Measurements from ENCODE around the gene HES5.

The HES5 gene

DNA sequence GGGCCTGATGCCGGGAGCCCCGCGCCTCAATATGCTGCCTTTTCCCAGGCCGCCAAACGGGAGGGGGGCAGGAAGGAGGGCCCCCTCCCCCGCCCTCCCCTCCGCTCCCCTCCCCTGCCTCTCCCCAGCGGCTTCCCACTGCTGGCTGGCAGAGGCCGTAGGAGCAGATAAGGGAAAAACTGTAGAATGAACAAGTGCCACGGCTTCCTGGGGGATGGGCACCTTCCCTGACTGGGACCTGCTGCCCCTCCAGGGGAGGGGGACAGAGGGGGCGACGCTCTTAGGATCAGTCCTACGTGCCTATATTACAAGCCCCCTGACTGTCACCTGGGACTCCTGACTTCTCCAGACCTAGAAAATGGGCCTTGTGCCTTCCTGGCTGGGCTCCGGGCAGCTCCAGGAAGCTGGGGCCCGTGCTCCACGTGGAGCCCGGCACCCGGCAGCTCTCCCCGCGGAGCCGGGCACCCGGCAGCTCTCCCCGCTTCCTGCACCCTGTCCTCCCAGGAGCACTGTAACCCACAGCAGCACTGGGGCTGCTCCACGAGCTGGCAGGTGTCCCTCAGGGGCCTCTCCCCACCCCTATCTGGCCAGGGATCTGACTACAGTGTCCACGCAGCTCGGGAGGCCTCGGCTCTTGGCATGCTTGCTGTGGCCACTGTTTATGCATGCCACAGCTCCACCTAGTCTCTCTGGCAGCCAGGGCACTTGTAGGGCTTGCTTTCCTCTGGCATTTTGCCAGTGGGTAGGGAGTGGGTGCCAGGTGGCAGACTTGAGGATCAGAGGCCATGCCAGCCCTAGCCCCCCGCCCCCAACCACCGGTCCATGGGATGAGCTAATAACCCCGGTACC, 674 bp upstream of the HES5 start:
- no peak for DNase-seq (ENCODE audit: low spot score)

DNA sequence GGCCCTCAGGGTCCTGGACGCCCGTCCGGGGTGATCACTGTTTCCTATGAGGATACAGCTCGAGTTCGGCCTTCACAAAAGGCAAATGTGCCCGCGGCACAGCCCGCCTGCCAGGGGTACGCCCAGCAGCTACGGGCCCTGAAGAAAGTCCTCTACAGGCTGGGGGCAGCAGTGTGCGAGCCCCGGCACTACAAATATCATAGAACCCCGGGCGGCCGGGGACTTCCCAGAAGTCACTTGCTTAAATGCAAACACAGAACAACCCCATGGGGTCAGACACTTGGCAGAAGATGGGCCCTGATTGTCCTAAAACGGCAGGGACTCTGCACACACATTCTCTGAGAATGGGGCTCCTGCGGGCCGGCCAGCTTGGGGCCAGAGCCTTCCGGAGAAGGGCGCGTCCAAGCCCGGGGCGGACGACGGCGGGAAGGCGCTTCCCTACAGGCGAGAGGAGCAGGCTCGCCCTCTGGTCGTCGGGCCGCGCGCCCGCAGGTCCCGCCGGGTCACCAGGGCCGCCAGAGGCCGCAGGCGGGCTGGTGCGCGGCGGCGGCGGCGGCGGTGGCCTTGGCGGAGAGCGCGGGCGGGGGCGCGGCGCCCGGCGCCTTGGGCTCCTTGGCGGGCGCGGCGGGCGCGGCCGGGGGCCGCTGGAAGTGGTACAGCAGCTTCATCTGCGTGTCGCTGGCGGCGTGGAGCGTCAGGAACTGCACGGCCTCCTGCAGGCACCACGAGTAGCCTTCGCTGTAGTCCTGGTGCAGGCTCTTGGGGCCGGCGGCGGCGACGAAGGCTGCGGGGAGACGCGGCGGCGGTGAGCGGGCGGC, 888 bp downstream of the HES5 start:
- DNase-seq (ENCODE audit: low spot score) = no peak

GRCh38 chr1:2528611-2528965, 1.5 kb downstream of the HES5 start:
- DNase-seq (ENCODE audit: low spot score) = no peak

DNA sequence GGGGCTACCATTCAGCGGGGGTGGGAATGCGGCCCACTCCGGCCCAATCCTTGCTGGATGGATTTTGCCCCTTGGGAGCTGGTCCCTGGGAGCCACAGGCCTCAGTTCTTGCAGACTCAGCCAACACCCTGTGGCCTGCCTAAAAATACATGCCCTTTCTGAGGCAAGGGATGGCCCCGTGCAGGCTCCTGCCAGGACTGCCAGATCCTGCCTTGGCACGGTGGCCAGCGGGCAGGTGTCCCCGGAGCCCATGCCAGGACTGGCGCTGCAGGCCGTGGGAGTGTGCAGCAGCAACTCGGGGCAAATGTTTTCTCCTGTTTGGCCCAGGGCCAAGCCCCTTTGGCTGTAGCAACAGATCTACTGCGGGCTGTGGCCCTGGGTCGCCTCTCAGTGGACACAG, 2.0 kb downstream of the HES5 start:
- no peak for DNase-seq (ENCODE audit: low spot score)

DNA sequence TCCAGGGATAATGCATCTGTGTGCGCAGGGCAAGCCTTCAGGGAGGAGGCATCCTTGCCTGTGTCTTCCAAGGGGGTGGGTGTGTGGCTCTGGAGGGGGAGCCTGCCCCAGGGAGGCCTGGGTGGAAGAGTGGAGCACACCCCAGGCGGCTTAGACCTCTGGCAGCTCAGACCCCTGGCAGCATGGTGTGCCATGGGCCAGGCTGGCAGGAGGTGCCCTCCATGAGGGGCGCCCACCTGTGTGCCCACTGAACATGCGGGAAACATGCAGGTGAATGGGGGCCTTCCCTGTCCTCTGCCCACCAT, 2.6 kb downstream of the HES5 start:
- DNase-seq (ENCODE audit: low spot score) = no peak

GRCh38 chr1:2526824-2527555, 3.1 kb downstream of the HES5 start:
- DNase-seq (ENCODE audit: low spot score) = peak; percentile 83

- peak; percentile 95 for DNase-seq (ENCODE audit: low spot score)
Observed at GRCh38 chr1:2525920-2526823, 3.9 kb downstream of the HES5 start, which contains the start of gene PANK4. TSS of gene PANK4 (minus strand) at chr1:2526596. CDS start at chr1:2526587, 9 bp downstream.

GRCh38 chr1:2525572-2525919, 4.5 kb downstream of the HES5 start:
- no peak for DNase-seq (ENCODE audit: low spot score)

DNA sequence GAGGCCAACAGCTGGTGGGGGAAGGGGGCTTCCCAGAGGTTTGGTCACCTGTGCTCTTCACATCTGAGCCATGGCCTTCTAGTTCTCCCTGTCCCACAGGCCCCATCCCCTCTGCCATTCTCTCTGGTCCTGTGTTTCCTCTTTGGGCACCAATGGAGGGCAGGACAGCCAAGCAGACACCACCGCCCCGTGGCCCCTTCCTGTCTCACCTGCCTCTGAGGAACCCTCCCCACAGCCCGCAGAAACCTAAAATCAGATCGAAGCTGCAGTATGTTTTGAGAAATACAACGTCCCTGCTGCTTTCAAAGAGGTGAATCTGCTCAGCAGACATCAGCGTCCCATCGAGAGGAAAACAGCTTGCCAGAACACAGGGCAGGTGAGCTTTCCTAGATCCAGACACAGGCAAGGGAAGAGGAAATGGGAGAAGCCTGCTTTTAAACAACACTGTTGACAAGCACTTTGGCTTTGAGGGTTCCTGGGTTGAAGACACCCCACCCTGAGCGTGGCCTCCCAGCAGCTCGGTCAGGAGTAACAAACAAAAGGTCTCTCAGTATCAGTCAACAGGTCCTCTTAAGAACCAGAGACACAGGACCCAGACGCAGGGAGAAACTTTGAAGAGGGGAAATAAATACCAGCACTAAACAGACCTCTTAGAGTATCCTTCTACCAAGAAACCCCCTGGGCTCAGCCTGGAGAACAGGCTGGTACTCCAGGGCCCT, 6.0 kb downstream of the HES5 start:
- DNase-seq (ENCODE audit: low spot score) = no peak

DNA sequence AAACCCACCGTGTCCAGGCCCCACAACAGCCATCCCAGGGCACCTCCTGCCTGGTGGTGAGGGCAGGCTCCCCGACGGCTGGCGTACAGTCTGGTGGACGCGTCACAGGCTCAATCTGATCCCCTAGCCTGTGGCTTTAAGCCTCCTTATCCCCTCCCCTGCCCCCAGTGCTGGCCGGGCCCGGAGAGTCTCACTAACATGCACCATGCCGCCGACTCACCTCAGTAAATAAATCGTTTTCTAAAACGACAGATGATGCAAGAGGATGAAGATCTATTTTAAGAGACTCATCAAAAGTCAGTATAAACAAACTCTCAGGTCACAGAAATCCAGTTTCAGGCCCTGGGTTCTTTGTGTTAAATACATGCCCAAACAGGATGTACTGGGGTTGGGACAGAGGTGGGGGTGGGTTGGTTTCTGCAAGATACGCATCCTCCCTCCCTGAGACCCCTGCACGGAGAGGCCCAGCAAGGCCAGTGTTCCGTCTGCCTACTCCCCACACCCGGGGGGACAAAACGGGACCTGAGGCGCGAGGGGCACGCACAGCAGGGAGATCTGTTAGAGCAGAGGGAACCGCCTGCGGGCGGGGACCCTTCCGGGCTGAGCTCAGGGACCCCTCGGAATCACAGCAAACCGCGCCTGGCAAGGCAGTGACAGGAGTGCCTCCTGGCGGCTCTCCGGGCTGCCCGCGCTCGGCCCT, 6.7 kb downstream of the HES5 start:
- DNase-seq (ENCODE audit: low spot score) = no peak

GRCh38 chr1:2522230-2522629, 7.8 kb downstream of the HES5 start:
- no peak for DNase-seq (ENCODE audit: low spot score)

- DNase-seq (ENCODE audit: low spot score) = no peak
Observed at GRCh38 chr1:2520806-2521205, 9.3 kb downstream of the HES5 start.

GRCh38 chr1:2520206-2520605, 9.9 kb downstream of the HES5 start:
- DNase-seq (ENCODE audit: low spot score) = no peak

- DNase-seq (ENCODE audit: low spot score) = no peak
Observed at GRCh38 chr1:2519729-2520128, 10.3 kb downstream of the HES5 start.

GRCh38 chr1:2519029-2519685, 10.9 kb downstream of the HES5 start:
- DNase-seq (ENCODE audit: low spot score) = no peak

GRCh38 chr1:2518528-2518927, 11.5 kb downstream of the HES5 start:
- DNase-seq (ENCODE audit: low spot score) = no peak

DNA sequence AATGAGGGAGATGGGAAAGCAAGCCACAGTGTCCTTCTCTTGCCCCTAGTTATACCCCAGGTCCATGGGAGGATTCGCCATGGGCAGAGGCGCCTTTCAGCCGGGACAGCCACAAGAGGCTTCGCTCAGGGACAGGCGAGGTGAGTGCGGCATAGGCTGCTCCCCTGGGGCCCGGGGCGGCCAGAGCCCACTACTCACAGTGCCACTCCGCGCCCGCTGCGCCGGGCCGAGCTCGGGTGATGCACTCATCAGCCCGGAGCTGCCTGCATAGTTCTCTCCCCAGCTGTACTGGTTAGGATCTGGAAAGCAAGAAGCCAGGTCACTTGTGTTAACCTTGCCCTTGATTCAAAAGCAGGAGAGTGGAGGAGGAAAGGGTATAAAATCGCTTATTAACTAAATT, 12.1 kb downstream of the HES5 start:
- DNase-seq (ENCODE audit: low spot score) = no peak

DNA sequence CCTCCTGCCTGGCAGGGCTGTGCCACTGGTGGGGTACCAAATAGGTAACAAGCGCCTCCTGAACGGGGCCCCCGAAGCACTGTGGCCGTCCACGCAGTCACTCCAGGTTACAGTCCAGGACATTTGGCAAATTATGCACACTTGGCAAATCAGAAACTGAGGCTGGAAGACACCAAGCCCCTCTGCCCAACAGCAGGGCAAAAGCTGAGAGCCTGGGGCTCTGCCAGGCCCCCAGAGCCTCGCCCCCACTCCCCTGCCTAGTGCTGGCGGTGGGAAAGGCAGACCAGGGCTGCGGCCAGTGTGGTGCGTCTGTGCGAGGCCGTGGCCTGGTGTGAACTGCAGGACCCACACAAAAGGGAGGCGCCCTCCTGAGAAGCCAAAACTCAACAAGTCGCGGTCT, 13.1 kb downstream of the HES5 start:
- no peak for DNase-seq (ENCODE audit: low spot score)

DNA sequence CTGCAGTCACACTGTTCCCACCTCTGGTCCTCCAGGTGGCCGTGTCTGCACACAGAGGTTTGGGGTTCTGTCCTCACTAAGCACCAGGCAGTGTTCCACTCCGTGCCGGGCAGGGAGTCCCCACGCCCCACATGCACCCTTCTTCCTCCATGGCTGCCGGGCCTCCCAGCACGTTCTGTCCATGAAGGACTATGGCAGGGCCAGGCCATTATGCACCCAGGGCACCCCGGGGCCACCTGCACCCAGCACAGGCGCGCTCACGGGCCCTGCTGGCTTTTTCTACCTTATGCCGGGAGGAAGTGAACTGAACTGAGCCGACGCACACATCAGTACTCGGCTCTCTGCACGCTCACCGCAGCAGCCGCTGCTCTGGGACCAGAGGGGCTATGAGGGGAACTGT, 13.9 kb downstream of the HES5 start:
- no peak for DNase-seq (ENCODE audit: low spot score)

DNA sequence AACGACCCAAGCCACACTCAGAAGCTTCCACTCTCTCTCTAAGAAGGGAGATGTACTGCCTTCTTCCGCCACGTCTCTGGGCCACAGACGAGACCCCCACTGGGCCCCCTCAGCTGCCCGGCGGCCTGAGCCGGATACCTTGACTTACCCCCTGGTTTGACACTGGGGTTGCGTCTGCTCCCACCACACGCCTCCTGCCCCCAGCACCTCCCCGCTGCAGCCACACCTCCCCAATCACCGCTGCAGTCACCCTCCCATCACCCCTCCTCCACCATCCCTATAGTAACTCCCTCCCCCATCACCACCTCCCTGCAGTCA, 14.3 kb downstream of the HES5 start:
- DNase-seq (ENCODE audit: low spot score) = no peak

Data from hepatic stellate cell (primary cell).